NCI-H1092 (cell line): ENCODE data around the gene MYOZ1.
"Not testable (repeated sequence)": the region's sequence is repeated elsewhere in the genome, so short reads cannot be mapped to it uniquely, and the experiment has no call there.

ENCODE experiments used
- DNase-seq: peaks from one replicate; lab custom pipeline; 2025; lab: John Stamatoyannopoulos, UW

Gene MYOZ1

DNA sequence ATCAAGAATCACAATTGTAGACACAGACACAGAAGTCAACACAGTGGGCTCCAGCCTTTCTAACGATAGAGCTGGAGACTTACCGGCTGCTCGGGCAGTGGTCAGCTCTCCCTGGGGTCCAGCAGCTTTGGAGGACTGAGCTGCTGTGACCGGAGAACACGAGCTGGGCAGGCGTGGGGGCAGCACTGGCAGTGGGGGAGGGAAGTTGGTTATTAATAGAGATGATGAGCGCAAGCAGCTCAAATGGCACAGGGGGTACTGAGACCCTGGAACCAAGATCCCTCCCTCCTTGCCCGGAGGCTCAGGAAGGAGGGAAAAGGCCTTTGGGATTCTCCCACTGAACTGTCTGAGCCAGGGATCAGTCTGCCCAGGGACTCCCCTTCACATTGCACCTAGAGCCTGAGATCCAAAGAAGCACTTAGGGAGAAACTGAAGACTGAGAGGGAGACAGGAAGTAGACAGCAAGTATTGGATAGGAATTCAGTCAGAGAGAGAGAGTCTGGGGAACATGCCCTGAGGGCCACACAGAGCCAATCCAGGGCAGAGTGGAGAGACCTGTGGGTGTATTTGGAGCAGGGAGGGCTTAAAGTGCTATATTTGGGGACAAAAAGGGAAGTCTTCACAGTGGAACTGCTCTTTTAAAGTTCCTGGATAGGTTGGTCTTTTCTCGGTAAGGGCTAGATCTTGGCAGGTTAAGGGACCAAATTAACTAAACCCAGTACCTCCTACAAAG lies at the start of gene MYOZ1:
MYOZ1 (minus strand) TSS at position 147 of the 733 bp plus-strand sequence. CDS start 1,457 bp downstream, outside the sequence.
- no peak for DNase-seq

- DNase-seq: not testable (repeated sequence)
Measured at GRCh38 chr10:73690755-73691154, 49.5 kb upstream of the MYOZ1 start.

GRCh38 chr10:73689596-73689995 lies 48.3 kb upstream of the MYOZ1 start:
- not testable (repeated sequence) for DNase-seq

GRCh38 chr10:73687641-73688040 lies 46.4 kb upstream of the MYOZ1 start:
- DNase-seq: not testable (repeated sequence)

DNA sequence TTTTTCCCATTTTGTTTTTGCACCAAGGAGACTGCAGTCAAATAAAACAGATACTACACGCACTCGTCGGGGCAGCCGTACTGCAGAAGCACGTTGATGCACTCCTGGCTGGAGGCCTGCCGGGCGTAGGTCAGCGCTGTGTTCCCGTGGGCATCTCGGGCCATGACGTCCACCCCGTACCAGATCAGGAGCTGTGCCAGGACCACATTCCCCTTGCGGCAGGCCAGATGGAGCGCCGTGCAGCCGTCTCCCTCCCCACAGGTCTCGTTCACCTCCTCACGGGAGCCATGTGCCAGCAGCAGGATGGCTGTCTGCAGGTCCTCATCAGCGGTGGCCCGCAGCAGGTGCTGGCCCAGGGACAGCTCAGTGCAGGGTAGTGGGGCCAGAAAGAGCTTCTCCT lies 33.3 kb upstream of the MYOZ1 start:
- DNase-seq: not testable (repeated sequence)

- DNase-seq: not testable (repeated sequence)
Measured at GRCh38 chr10:73668378-73668777, 27.1 kb upstream of the MYOZ1 start.

- not testable (repeated sequence) for DNase-seq
Measured at GRCh38 chr10:73666153-73666809, 25.0 kb upstream of the MYOZ1 start.

- not testable (repeated sequence) for DNase-seq
Measured at GRCh38 chr10:73665581-73665980, 24.3 kb upstream of the MYOZ1 start.

DNA sequence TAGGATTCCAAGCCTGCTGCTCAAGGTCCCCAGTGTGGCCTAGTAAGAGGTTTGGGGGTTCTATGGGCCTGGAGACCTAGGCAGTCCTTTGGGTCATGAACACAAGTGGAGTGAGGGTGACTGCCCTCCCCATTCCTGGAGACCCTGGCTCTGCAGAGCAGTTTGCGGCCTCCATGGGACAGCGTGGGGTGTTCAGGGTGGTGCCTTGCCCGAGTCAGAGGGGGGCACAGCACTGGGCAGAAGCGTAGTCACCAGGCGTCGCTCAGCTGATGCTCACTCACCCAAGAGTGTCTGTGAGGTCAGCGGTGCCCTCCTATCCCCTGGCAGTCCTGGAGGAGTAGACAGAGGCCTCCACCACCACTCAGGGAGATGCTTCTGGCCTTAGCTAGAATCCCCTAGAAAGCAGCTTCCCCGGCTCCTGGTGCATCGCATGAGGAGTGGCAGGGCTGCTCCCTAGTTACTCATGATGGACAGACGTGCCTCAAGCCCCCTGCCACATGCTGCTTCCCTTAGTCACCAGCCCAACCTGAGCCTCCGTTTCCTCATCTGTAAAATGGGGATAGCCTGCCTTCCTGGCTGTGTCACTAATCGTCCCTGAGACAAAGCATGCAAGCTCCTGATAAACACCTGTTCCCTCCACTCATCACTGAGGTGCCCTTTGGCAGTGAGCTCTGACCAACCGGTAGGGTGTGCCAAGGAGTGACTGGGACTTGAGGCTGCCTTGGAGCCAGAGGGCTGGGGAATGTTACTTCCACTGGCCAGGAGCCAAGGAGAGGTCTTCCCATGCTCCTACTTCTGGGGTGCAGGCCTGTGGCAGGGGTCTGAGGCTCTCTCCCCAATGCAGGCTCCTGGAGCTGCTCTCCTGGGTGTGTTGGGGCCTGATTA lies 23.1 kb upstream of the MYOZ1 start:
- DNase-seq: not testable (repeated sequence)

GRCh38 chr10:73663621-73664020 lies 22.3 kb upstream of the MYOZ1 start:
- DNase-seq: not testable (repeated sequence)

DNA sequence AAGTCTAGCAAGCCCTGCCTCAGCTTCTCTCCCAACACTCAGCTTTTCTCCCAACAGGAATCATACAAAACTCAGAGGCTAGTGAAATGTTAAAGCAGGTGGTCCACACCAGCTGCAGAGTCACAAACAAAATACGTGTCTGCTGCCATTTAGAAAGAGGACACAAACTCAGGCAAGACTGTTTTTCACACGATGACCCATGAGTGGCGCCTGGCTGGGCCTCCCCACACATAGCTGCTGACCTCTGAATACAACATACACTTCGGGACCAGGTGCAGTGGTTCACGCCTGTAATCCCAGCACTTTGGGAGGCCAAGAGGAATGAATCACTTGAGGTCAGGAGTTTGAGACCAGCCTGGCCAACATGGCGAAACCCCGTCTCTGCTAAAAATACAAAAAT lies 21.4 kb upstream of the MYOZ1 start:
- DNase-seq: not testable (repeated sequence)

DNA sequence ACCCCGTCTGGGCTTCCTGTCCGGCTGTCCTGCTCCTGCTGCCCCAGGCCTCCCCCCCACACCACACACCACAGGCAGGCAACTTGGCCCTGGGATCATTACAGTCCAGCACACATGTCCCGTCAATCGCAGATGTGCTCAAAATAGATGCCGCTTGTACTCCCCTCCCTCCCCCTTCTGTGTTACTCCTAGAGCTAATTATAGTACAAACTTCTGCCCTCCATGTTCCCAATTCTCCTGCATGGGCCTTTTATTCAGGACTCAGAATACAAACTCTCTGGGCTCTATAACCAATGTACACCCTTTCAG lies 14.7 kb upstream of the MYOZ1 start, which contains the start of gene SYNPO2L:
SYNPO2L (minus strand) TSS at position 40 of the 309 bp plus-strand sequence. CDS start 107 bp downstream, outside the sequence.
- DNase-seq: no peak

GRCh38 chr10:73655257-73655989 lies 14.1 kb upstream of the MYOZ1 start:
- DNase-seq: no peak

DNA sequence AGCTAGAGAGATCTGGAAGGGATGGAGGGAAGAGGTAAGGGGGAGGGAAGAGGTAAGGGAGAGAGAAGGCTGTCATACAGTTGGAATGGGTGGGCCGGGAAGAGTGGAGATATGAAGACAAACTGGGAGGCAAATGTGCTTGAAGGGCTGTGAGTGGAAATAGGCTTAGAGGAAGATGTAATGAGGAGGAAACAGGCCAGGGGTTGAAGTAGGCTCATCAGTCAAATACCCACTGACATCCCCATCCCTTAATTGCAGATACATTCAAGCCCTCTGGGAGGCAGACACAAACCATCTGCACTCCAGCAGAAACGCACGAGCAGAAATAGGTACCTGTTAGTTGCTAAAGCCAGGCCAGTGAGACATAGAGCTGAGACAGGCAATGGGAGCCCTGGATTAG lies 12.4 kb upstream of the MYOZ1 start:
- DNase-seq: no peak

- no peak for DNase-seq
Measured at GRCh38 chr10:73653195-73653594, 11.9 kb upstream of the MYOZ1 start.

DNA sequence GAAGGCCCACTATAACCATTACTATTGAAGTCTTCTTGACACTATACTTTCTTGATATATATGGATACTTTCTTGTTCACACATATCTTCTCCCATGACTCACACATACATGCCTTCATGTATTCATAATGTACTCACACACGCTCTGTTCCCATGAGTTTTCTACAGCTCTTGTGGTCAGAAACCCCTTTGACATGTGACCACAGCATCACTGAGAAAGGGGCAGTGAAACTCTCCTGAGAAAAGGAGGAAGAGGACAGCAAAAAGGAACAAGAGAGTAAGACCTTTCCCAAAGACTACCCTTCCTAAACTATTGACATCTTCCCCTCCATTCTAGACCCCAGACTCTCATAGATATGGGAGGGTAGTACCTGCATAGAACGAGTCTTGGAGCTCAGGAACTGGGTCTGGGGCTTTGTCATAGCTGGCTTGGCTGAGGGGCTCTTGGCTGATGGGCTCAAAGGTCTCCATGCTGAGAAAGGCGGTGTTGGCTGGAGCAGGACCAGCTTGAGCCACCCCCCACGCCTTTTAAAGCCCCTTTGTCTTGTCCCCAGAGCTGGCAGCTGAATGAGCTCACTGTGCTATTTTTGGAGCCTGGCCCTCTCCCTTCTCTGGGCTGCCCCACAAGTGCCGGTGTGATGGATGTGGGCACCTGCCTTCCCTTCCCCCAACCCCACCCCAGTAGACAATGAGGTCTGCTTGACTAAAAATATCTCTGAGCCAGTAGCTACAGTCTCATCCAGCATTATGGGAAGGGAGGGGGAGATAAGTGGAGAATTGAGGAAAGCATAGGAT lies 9.5 kb upstream of the MYOZ1 start:
- DNase-seq: no peak

DNA sequence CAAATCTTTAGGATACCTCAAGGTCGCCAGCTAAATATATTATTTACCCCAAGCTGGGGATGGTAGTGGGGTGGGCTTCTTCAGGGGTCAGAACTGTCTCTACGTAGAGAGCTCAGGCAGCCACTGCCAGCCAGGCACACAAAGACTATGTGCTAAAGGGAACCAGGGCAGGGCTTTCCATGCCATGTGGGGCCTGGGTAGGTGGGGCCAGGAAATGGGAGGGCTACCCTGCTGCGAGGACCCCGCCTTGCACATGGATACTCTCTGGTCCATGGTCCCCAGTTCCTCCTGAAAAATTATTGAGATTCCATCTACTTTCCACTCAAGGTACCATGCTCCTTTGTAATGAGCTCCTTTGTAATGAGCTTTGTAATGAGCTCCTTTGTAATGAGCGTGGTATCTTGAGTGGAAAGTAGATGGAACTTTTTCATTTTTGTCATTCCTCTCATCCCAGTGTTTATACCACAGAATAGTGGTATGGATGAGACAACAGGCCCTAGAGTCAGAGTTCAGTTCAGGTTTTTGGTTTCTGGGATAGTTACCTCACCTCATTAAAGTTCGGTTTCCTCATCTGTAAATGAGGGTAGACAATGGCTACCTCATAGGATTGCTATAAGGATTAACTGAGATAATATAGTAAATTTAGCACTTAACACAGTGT lies 8.7 kb upstream of the MYOZ1 start:
- no peak for DNase-seq

DNA sequence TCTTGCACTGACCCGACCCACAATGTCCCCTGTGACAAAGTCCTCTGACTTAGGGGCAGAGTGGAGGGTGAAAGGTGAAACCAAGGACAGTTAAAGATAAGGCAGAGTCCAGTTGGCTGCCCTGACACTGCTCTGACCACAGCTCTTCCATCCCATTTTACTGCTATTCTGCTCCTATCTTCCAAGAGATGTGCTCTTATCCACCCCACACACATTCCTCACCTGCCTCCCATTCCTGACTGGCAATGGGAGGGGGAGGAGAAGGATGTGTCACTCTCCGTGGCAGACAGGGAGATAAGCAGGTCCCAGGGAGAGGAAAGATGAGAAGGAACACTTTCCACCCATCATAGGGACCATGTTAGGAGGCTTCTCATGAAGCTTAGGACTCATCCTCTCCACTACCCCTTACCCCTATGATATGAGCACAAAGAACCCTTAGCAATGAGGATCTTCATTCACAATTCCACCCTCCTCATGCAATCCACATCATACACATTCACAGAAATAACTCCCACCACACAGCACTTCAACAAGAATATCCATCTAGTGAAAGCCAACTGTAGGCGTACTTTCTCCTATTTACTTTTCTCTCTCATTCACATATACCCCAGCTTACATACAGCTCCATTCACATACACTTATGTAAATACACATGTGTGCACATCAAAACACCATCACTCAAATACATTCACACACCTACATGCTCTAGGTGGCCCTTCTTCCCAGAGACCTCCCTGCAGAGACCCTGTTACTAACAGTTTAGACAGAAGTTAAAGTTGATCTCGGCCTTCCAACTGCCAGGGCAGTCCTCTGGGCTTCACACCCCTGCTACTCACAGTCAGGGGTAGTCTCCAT lies 7.9 kb upstream of the MYOZ1 start:
- no peak for DNase-seq

DNA sequence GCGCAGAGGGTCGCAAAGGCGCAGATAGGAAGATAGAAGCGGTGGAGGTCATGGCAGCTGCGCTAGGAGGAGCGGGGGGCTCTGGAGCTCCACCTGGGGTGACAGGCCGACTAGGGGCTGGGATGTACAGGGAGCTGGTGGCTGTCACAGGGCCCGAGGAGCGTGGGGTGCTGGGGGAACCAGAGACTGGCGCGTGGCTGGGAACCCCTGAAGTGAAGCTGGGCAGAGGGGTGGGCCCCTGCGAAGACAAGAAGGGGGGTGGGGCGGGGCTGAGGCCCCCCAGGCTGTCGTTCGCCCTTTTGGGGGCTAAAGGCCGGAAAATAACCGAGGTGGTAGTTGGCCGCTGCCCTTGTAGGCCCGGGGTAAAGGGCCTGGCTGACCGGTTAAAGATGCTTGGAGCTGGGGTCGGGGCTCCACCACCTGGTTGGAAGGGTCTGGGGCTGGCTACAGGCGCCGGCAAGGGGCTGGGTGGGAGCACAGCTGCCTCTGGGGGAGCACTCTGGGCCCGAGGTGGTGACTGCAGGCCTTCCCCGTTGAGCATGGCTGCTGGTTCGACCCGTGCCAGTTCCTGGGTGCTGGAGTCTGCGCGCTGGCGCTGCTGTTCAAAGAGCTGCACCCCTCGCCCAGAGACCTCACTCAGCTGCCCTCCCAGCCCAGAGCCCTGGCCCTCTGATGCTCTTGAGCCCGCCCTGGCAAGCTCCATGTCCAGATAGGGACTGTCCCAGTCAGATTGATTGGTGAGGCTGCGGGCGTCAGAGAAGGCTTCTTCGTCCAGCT lies 6.8 kb upstream of the MYOZ1 start:
- DNase-seq: no peak
